AG04449 (cell line): ENCODE results near the gene HLA-DQA1.
"Not testable (repeated sequence)": the region's sequence is repeated elsewhere in the genome, so short reads cannot be mapped to it uniquely, and the experiment has no call there.

Experiments
- CTCF ChIA-PET: fragments of 350-600 bp; formaldehyde crosslinking; extraction: SDS; loops from one replicate; lab custom pipeline; 2021; ENCODE audit warnings: antibody characterized with exemption; lab: Yijun Ruan, JAX
- POLR2A ChIA-PET: fragments of 400-600, 350-600 bp; formaldehyde crosslinking; extraction: SDS; loops from one replicate; lab custom pipeline; 2020; ENCODE audit warnings: antibody characterized with exemption, inconsistent platforms; lab: Yijun Ruan, JAX
- DNase-seq: peaks from one replicate; pipeline ENCODE4 v3.0.0-alpha.2; 2010; ENCODE audit warnings: low read depth, low spot score
- H3K4me3 ChIP-seq: 2 replicates; pipeline ENCODE4 v1.5.1; 2011; ENCODE audit warnings: low read depth, mild to moderate bottlenecking, control low read depth, low read length
- TF ChIP-seq, protein P1 (sequence below): IDR thresholded peaks from one replicate; pipeline ENCODE4 v1.5.1; 2011; ENCODE audit warnings: mild to moderate bottlenecking, moderate library complexity, low read length, control low read depth, inconsistent platforms; ENCODE audit not compliant: insufficient read depth; ENCODE audit errors: missing control alignments

The HLA-DQA1 gene

DNA sequence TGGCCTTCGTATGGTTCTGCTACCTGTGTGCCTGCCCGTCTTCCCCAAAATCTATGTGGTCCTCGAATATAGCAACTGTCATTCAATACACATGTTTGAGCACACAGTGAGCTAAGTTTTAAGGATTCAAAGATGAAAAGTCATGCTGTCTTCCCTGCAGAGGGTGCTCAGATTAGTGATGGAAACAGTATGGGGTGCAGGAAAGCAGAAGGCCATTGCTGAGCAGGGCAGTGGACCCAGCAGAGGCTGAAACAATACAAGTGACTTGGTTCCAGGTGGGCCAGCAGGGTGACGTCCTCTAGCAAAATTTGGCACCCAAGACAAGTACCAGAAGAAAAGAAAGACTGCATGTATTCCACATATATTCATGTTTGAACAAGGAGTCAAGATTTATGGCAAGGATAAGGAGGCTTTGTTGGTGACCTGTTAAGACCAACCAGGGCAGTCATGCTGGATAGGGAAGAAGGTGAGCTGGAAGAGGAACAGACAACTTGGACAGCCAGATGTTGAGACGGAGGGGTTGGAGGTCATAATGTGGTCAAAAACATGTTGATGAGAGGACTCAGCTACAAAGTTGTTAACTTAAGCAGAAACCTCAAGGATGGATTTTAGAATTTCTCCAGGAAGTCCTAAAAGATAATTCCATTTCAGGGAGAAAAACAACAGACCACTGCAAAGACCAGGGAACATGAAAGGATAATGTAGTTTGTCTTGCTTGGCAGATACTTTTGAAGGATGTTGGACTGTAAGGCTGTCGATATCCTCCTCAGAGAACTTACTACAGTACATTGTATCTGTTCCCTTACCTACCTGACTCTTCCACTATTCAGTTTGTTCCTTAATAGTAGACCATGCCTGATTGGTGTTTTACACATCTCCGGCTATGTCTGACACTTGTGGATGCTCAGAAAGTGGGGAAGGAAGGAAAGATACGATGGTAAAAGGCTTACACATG is 2.5 kb downstream of the HLA-DQA1 start:
- TF ChIP-seq, protein P1, sequence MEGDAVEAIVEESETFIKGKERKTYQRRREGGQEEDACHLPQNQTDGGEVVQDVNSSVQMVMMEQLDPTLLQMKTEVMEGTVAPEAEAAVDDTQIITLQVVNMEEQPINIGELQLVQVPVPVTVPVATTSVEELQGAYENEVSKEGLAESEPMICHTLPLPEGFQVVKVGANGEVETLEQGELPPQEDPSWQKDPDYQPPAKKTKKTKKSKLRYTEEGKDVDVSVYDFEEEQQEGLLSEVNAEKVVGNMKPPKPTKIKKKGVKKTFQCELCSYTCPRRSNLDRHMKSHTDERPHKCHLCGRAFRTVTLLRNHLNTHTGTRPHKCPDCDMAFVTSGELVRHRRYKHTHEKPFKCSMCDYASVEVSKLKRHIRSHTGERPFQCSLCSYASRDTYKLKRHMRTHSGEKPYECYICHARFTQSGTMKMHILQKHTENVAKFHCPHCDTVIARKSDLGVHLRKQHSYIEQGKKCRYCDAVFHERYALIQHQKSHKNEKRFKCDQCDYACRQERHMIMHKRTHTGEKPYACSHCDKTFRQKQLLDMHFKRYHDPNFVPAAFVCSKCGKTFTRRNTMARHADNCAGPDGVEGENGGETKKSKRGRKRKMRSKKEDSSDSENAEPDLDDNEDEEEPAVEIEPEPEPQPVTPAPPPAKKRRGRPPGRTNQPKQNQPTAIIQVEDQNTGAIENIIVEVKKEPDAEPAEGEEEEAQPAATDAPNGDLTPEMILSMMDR: no peak
- ChIA-PET POLR2A (no interaction called here), CTCF (no interaction called here)
- no peak for DNase-seq
- no peak overlapping the region for H3K4me3 ChIP-seq

GRCh38 chr6:32641122-32641521 is 3.9 kb downstream of the HLA-DQA1 start:
- ChIA-PET CTCF (no interaction called here), POLR2A (no interaction called here)
- DNase-seq: no peak
- TF ChIP-seq, protein P1: no peak
- no peak overlapping the region for H3K4me3 ChIP-seq

DNA sequence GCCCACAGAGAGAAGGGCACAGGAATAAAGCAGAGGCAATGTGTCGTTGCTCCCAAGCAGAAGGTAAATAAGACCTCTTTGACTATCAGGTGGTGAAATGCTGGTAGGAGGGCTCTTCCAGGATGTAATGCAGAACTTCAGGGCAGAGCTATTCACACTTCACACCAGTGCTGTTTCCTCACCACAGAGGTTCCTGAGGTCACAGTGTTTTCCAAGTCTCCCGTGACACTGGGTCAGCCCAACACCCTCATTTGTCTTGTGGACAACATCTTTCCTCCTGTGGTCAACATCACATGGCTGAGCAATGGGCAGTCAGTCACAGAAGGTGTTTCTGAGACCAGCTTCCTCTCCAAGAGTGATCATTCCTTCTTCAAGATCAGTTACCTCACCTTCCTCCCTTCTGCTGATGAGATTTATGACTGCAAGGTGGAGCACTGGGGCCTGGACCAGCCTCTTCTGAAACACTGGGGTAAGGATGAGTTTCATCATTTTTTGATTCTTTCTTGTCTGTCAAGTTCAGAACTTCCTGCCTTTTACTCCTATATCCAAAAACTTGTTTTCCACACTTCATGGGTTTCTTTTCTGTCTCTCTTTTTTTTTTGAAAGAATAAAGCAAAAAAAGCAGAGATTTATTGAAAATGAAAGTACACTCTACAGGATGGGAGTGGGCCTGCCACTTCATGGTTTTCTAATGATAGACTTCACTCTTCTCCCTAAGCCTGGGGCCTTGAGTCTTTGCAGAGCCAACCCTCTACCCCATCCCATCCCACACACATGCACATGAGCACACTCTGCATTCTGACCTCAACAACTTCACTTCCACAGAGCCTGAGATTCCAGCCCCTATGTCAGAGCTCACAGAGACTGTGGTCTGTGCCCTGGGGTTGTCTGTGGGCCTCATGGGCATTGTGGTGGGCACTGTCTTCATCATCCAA is 4.8 kb downstream of the HLA-DQA1 start:
- H3K4me3 ChIP-seq, CTCF ChIA-PET, POLR2A ChIA-PET, DNase-seq: not testable (repeated sequence)

GRCh38 chr6:32642720-32643106 is 5.5 kb downstream of the HLA-DQA1 start:
- CTCF ChIA-PET: no interaction called here

GRCh38 chr6:32643904-32644303 is 6.7 kb downstream of the HLA-DQA1 start:
- no peak for DNase-seq
- CTCF ChIA-PET: no interaction called here
- POLR2A ChIA-PET: no interaction called here
- TF ChIP-seq, protein P1: no peak
- no peak overlapping the region for H3K4me3 ChIP-seq

More at GRCh38 chr6:32642720-32643106, 5.5 kb downstream of the HLA-DQA1 start:
- TF ChIP-seq, protein P1: no peak
- no peak for DNase-seq
- no peak overlapping the region for H3K4me3 ChIP-seq
- POLR2A ChIA-PET: no interaction called here

DNA sequence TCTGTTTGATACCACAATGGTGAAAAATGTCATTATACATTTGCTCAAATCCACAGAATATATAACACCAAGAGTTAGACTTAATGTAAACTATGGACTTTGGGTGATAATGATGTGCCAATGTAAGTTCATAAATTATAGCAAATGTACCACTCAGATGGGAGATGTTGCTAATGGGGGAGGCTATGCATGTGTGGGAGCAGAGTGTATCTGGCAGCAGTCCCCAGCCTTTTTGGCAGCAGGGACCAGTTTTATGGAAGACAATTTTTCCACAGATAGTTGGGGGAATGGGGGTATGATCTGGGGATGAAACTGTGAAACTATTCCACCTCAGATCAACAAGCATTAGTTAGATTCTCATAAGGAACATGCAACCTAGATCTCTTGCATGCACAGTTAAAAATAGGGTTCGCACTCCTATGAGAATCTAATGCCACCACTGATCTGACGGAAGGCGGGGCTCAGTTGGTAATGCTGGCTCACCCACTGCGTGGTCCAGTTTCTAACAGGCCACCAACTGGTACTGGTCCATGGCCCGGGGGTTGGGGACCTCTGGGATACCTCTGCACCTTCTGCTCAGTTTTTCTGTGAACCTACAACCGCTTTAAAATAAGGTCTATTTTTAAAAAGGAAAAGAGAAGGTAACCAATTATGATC is 8.0 kb downstream of the HLA-DQA1 start:
- POLR2A ChIA-PET: no interaction called here
- TF ChIP-seq, protein P1: no peak
- H3K4me3 ChIP-seq: no peak overlapping the region
- CTCF ChIA-PET: no interaction called here
- DNase-seq: no peak
